ENCODE measurements around the gene THUMPD2.
"Not testable (repeated sequence)": the region's sequence is repeated elsewhere in the genome, so short reads cannot be mapped to it uniquely, and the experiment has no call there.

Gene THUMPD2

GRCh38 chr2:39778775-39779340 is at the start of gene THUMPD2:
TSS of gene THUMPD2 (minus strand) at chr2:39779258. CDS start at chr2:39779239, 19 bp downstream.
- peak; percentile 84 for DNase-seq (ENCODE audit: low spot score)

- no peak for DNase-seq (ENCODE audit: low spot score)
Observed at GRCh38 chr2:39821871-39822270, 42.8 kb upstream of the THUMPD2 start.

GRCh38 chr2:39816845-39817244 is 37.8 kb upstream of the THUMPD2 start:
- DNase-seq (ENCODE audit: low spot score): no peak

- no peak for DNase-seq (ENCODE audit: low spot score)
Observed at GRCh38 chr2:39816428-39816827, 37.4 kb upstream of the THUMPD2 start.

- no peak for DNase-seq (ENCODE audit: low spot score)
Observed at GRCh38 chr2:39805936-39806608, 27.0 kb upstream of the THUMPD2 start.

GRCh38 chr2:39803839-39804238 is 24.8 kb upstream of the THUMPD2 start:
- no peak for DNase-seq (ENCODE audit: low spot score)

GRCh38 chr2:39800752-39801151 is 21.7 kb upstream of the THUMPD2 start:
- no peak for DNase-seq (ENCODE audit: low spot score)

- no peak for DNase-seq (ENCODE audit: low spot score)
Observed at GRCh38 chr2:39796134-39796533, 17.1 kb upstream of the THUMPD2 start.

GRCh38 chr2:39790216-39790818 is 11.3 kb upstream of the THUMPD2 start:
- not testable (repeated sequence) for DNase-seq (ENCODE audit: low spot score)

- no peak for DNase-seq (ENCODE audit: low spot score)
Observed at GRCh38 chr2:39787950-39788349, 8.9 kb upstream of the THUMPD2 start.

GRCh38 chr2:39786761-39787522 is 7.9 kb upstream of the THUMPD2 start:
- no peak for DNase-seq (ENCODE audit: low spot score)

GRCh38 chr2:39782591-39782990 is 3.5 kb upstream of the THUMPD2 start:
- no peak for DNase-seq (ENCODE audit: low spot score)

GRCh38 chr2:39781697-39782096 is 2.6 kb upstream of the THUMPD2 start:
- DNase-seq (ENCODE audit: low spot score): no peak

GRCh38 chr2:39780825-39781600 is 2.0 kb upstream of the THUMPD2 start:
- no peak for DNase-seq (ENCODE audit: low spot score)

- DNase-seq (ENCODE audit: low spot score): no peak
Observed at GRCh38 chr2:39779927-39780326, 869 bp upstream of the THUMPD2 start.

- peak; percentile 16 for DNase-seq (ENCODE audit: low spot score)
Observed at GRCh38 chr2:39779341-39779851, 338 bp upstream of the THUMPD2 start.

- no peak for DNase-seq (ENCODE audit: low spot score)
Observed at GRCh38 chr2:39778233-39778632, 825 bp downstream of the THUMPD2 start.

GRCh38 chr2:39772812-39773152 is 6.3 kb downstream of the THUMPD2 start:
- DNase-seq (ENCODE audit: low spot score): no peak

GRCh38 chr2:39772086-39772811 is 6.8 kb downstream of the THUMPD2 start:
- no peak for DNase-seq (ENCODE audit: low spot score)

GRCh38 chr2:39762448-39762847 is 16.6 kb downstream of the THUMPD2 start:
- no peak for DNase-seq (ENCODE audit: low spot score)

GRCh38 chr2:39757156-39757555 is 21.9 kb downstream of the THUMPD2 start:
- DNase-seq (ENCODE audit: low spot score): no peak
